Activated T-helper 9 cell treated with anti-CD3 and anti-CD28 coated beads, Interleukin-2, amount 50 U/mL, for 16 hours (primary cell): ENCODE results near the gene ATXN1.
"Not testable (repeated sequence)": the region's sequence is repeated elsewhere in the genome, so short reads cannot be mapped to it uniquely, and the experiment has no call there.

ENCODE experiments used
- DNase-seq: peaks from one replicate; pipeline ENCODE4 v3.0.0-alpha.2; 2020; ENCODE audit warnings: low read depth

Gene ATXN1

GRCh38 chr6:16644540-16645250 lies 116.6 kb downstream of the ATXN1 start:
- no peak for DNase-seq

- no peak for DNase-seq
Observed at GRCh38 chr6:16639684-16640480, 121.4 kb downstream of the ATXN1 start.

GRCh38 chr6:16637635-16638034 lies 123.6 kb downstream of the ATXN1 start:
- DNase-seq: no peak

GRCh38 chr6:16635810-16636602 lies 125.3 kb downstream of the ATXN1 start:
- DNase-seq: no peak

GRCh38 chr6:16635291-16635809 lies 125.9 kb downstream of the ATXN1 start:
- no peak for DNase-seq

GRCh38 chr6:16634855-16635254 lies 126.4 kb downstream of the ATXN1 start:
- no peak for DNase-seq

- DNase-seq: no peak
Observed at GRCh38 chr6:16633961-16634360, 127.3 kb downstream of the ATXN1 start.

- DNase-seq: no peak
Observed at GRCh38 chr6:16633465-16633864, 127.8 kb downstream of the ATXN1 start.

GRCh38 chr6:16632101-16632500 lies 129.2 kb downstream of the ATXN1 start:
- DNase-seq: no peak

- DNase-seq: no peak
Observed at GRCh38 chr6:16630026-16630643, 131.1 kb downstream of the ATXN1 start.

- DNase-seq: not testable (repeated sequence)
Observed at GRCh38 chr6:16628580-16628979, 132.7 kb downstream of the ATXN1 start.

- DNase-seq: no peak
Observed at GRCh38 chr6:16626650-16627049, 134.6 kb downstream of the ATXN1 start.

GRCh38 chr6:16625291-16626265 lies 135.7 kb downstream of the ATXN1 start:
- DNase-seq: no peak

GRCh38 chr6:16624636-16625290 lies 136.5 kb downstream of the ATXN1 start:
- no peak for DNase-seq

- no peak for DNase-seq
Observed at GRCh38 chr6:16623731-16624130, 137.5 kb downstream of the ATXN1 start.

GRCh38 chr6:16623029-16623653 lies 138.1 kb downstream of the ATXN1 start:
- DNase-seq: no peak

GRCh38 chr6:16622193-16622592 lies 139.1 kb downstream of the ATXN1 start:
- DNase-seq: no peak

GRCh38 chr6:16621002-16621401 lies 140.3 kb downstream of the ATXN1 start:
- no peak for DNase-seq

GRCh38 chr6:16619777-16620176 lies 141.5 kb downstream of the ATXN1 start:
- DNase-seq: no peak

- no peak for DNase-seq
Observed at GRCh38 chr6:16618962-16619361, 142.3 kb downstream of the ATXN1 start.
